NCI-H345 treated with DMSO at 0.1 percent for 48 hours (cell line): ENCODE measurements around the gene GAB2.
A peak's percentile ranks its signal among the peaks of the same experiment; 100 is the strongest.
"Not testable (repeated sequence)": the region's sequence is repeated elsewhere in the genome, so short reads cannot be mapped to it uniquely, and the experiment has no call there.

Source experiments
- DNase-seq: peaks from one replicate; lab custom pipeline; 2025; ENCODE audit not compliant: unreplicated experiment; lab: John Stamatoyannopoulos, UW

Gene GAB2

GRCh38 chr11:78417175-78417887, at the start of gene GAB2:
TSS of gene GAB2 (minus strand) at chr11:78417820. CDS start at chr11:78417720, 100 bp downstream.
- DNase-seq = peak; percentile 49

GRCh38 chr11:78467370-78467769, 49.8 kb upstream of the GAB2 start:
- DNase-seq = no peak

- no peak for DNase-seq
Measured at GRCh38 chr11:78465169-78465942, 47.7 kb upstream of the GAB2 start.

- not testable (repeated sequence) for DNase-seq
Measured at GRCh38 chr11:78464787-78465168, 47.2 kb upstream of the GAB2 start.

GRCh38 chr11:78460471-78460870, 42.9 kb upstream of the GAB2 start:
- DNase-seq = no peak

GRCh38 chr11:78459738-78460137, 42.1 kb upstream of the GAB2 start:
- no peak for DNase-seq

- DNase-seq = no peak
Measured at GRCh38 chr11:78457448-78457847, 39.8 kb upstream of the GAB2 start.

GRCh38 chr11:78453140-78453935, 35.7 kb upstream of the GAB2 start:
- no peak for DNase-seq

GRCh38 chr11:78451371-78452150, 33.9 kb upstream of the GAB2 start:
- DNase-seq = no peak

- DNase-seq = no peak
Measured at GRCh38 chr11:78450866-78451265, 33.2 kb upstream of the GAB2 start.

GRCh38 chr11:78449866-78450265, 32.2 kb upstream of the GAB2 start:
- no peak for DNase-seq

GRCh38 chr11:78446210-78446609, 28.6 kb upstream of the GAB2 start:
- DNase-seq = no peak

- no peak for DNase-seq
Measured at GRCh38 chr11:78444726-78445125, 27.1 kb upstream of the GAB2 start.

GRCh38 chr11:78441956-78442355, 24.3 kb upstream of the GAB2 start:
- DNase-seq = no peak

- no peak for DNase-seq
Measured at GRCh38 chr11:78438298-78438975, 20.8 kb upstream of the GAB2 start.

GRCh38 chr11:78432956-78433355, 15.3 kb upstream of the GAB2 start:
- no peak for DNase-seq

- DNase-seq = no peak
Measured at GRCh38 chr11:78432058-78432515, 14.5 kb upstream of the GAB2 start.

- DNase-seq = no peak
Measured at GRCh38 chr11:78429660-78430059, 12.0 kb upstream of the GAB2 start.

GRCh38 chr11:78429209-78429608, 11.6 kb upstream of the GAB2 start:
- no peak for DNase-seq

- no peak for DNase-seq
Measured at GRCh38 chr11:78428773-78429172, 11.2 kb upstream of the GAB2 start.
